GM21576 (cell line): ENCODE measurements around the gene ZNF823.
"Not testable (repeated sequence)": the region's sequence is repeated elsewhere in the genome, so short reads cannot be mapped to it uniquely, and the experiment has no call there.

Experiments
- ATAC-seq: cut with Tn5 transposase; IDR thresholded peaks from one replicate; pipeline ENCODE4 v1.9.1; 2021; ENCODE audit warnings: mild to moderate bottlenecking, moderate library complexity; ENCODE audit not compliant: unreplicated experiment

Gene ZNF823

DNA sequence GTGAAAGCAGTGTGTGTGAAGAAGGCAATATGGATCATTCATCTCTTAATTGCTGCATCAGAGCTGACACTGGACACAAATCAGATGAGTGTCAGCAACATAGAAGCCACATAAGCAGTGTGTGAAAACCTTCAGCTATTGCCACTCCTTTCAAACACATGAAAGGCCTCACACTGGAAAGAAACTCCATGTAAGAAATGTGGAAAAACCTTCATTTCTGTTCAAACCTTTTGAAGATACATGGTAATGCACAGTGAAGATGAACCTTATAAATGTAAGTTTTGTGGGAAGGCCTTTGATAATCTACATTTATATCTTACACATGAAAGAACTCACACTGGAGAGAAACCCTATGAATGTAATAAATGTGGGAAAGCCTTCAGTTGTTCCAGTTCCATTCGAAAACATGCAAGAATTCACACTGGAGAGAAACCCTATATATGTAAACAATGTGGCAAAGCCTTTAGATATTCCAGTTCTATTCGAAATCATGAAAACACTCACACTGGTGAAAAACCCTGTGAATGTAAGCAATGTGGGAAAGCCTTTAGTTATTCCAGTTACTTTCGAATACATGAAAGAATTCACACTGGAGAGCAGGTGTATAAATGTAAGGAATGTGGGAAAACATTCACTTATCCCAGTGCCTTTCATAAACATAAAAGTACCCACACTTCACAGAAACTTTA, 53.6 kb downstream of the ZNF823 start:
- no peak for ATAC-seq

DNA sequence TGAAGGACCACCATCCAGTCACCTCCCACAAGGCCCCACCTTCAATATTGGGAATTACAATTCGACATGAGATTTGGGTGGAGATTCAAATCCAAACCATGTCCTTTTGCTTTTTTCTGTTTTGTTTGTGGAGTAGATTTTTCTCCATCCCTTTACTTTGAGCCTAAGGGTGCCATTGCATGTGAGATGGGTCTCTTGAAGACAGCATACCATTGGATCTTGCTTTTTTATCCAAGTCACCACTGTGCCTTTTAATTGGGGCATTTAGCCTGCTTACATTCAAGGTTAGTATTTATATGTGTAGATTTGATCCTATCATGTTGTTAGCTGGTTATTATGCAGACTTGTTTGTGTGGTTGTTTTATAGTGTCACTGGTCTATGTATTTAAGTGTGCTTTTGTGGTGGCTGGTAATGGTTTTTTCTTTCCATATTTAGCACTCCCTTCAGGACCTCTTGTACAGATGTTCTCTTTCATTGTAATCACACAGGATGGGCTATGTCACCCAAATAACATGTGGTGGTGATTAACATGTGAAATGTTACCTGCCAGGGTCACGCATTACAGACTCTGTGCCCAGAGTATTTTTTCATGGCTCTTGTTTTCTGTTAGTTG, 58.0 kb downstream of the ZNF823 start:
- no peak for ATAC-seq

DNA sequence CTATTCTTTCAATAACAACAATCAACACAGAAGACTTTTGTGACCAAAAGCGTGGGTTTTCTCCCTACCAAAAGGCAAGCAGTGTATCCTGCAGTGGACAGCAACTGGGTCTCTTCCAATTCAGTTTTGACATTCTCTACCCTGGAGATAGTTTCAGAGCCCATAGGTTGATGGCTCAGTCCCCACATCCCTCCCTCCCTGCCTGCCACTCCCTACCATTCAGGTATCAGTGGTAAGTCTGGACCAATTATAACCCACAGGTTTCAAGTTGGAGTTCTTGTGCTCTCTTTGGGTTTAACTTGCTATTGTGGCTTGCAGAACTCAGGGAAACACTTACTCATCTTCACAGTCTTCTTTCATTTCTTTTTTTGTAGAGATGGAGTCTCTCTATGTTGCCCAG, 60.2 kb downstream of the ZNF823 start:
- no peak for ATAC-seq

DNA sequence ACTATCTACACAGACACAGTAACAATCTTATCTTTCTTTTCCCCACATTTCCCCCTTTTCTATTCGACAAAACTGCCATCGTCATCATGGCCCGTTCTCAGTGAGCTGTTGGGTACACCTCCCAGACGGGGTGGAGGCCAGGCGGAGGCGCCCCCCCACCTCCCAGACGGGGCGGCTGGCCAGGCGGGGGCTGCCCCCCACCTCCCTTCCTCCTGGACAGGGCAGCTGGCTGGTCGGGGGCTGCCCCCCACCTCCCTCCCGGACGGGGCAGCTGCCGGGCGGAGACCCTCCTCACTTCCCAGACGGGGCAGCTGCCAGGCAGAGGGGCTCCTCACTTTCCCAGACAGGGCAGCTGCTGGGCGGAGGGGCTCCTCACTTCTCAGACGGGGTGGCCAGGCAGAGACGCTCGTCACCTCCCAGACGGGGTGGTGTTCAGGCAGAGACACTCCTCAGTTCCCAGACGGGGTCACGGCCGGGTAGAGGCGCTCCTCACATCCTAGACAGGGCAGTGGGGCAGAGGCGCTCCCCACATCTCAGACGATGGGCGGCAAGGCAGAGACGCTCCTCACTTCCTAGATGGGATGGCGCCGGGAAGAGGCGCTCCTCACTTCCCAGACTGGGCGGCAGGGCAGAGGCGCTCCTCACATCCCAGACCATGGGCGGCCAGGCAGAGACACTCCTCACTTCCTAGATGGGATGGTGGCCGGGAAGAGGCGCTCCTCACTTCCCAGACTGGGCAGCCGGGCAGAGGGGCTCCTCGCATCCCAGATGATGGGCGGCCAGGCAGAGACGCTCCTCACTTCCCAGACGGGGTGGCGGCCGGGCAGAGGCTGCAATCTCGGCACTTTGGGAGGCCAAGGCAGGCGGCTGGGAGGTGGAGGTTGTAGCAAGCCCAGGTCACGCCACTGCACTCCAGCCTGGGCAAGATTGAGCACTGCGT, 61.8 kb downstream of the ZNF823 start:
- not testable (repeated sequence) for ATAC-seq

DNA sequence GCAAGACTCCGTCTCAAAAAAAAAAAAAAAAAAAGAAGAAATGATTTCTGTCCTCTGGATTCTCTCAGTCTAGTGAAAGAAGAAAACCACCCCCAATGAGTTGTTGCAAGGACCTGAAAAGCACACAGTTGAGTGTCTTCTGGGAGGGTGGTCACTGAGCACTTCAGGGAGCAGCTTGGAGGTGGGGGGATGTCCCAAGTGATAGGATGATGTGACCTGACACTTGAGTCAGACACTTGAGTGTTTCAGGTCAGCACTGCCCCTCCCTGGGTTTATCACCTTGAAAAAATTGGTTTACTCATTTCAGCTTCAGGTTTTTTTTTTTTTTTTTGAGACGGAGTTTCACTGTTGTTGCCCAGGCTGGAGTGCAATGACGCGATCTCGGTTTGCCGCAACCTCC, 63.2 kb downstream of the ZNF823 start:
- ATAC-seq = no peak

DNA sequence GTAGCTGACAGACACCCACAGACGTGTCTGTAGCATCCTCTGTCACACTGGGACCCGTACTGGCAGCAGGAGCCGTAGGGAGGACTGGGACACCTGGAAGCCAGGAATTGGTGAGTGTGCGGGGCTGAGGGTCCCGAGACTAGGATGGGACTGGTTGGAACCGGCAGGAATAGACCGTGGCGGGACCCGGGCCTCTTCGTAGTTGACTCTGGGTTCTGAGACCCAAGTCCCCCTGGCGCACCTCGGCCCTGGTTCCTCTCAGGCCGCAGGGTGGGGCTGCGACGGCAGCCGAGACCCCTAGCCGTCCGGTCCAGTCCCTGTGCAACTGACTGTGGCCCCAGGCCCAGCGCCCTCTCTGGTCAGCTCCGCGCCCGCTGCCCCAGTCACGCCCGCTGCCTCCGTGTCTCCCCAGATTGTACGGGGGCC, 64.7 kb downstream of the ZNF823 start:
- no peak for ATAC-seq

DNA sequence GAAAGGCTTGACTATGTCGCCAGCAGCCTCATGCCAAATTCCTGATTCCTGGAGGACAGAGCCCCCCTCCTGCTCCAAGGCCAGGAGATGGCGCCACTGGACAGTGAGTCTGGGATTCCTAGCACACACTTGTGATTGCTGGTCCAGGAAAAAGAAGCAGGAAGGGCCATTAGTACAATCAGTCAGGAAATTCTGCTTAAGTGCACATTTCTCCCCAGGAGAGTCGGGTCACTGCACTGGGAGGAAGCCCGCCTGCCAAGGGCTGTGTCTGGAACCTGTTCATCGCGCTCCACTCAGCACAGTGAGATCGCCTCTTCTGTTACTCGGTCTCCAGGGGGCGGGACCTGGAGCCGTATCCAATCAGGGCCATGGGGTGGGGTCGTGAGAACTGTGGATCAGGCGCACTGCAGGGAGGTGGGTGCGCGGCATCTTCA, 65.1 kb downstream of the ZNF823 start:
- ATAC-seq = no peak
